Activated CD4-positive, alpha-beta T cell treated with anti-CD3 and anti-CD28 coated beads for 1 hour (primary cell): ENCODE measurements around the gene BAZ2B.
"Not testable (repeated sequence)": the region's sequence is repeated elsewhere in the genome, so short reads cannot be mapped to it uniquely, and the experiment has no call there.

ENCODE experiments used
- DNase-seq: peaks from one replicate; pipeline ENCODE4 v3.0.0-alpha.2; 2020

BAZ2B gene

DNA sequence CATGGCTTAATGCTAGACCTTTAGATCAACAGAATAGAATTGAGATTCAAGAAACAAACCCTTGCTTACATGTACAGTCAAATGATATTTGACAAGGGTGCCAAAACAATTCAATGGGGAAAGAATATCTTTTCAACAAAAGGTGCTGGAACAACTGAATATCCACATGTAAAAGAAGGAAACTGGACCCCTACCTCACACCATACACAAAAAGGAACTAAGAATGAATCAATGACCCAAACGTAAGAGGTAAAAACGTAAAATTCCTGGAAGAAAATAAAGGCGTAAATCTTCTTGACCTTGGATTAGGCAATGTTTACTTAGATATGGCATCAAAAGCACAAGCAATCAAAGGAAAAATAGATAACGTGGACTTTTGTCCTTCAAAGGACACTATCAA lies 43.1 kb downstream of the BAZ2B start:
- no peak for DNase-seq

DNA sequence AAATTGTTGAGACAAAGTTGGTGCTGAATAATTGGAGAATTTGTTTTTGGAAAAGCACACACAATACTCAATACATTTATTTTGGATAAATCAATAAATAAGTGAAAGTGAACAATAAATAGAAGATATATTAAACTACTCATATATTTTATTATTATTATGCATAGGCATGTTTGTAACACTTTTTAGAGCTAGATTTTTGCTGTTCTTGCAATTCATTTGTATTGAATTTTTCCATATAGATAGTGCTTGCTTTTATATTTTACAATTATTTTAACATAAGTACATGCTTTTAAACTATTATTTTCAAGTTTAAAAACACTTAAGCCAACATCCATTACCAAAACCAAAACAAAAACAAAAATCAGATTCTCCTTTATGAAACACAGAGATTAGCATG lies 43.9 kb downstream of the BAZ2B start:
- no peak for DNase-seq

DNA sequence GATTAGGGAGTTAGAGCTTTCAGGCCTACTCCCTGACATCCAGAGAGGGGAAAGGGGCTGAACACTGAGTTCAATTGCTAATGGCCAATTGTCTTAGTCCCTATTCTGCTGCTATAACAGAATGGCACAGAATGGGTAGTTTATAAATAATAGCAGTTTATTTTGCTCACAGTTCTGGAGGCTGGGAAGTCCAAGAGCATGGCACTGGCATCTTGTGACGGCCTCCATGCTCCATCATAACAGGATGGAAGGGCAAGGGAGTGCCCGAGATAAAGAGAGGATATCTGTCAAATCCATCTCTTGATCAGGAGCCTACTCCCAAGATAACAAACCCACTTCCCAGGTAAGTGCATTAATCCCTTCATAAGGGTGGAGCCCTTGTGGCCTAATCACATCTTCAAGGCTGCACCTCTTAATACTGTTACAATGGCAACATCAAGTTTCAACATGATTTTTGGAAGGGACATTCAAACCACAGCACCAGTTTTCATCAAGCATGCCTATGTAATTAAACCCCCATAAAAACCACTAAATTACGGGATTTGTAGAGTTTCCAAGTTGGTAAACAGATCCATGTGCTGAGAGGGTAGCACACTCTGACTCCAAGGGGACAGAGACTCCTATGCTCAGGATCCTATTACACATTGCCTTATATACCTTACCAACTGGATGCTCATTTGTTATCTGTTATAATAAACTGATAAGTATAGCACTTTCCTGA lies 44.6 kb downstream of the BAZ2B start:
- no peak for DNase-seq

DNA sequence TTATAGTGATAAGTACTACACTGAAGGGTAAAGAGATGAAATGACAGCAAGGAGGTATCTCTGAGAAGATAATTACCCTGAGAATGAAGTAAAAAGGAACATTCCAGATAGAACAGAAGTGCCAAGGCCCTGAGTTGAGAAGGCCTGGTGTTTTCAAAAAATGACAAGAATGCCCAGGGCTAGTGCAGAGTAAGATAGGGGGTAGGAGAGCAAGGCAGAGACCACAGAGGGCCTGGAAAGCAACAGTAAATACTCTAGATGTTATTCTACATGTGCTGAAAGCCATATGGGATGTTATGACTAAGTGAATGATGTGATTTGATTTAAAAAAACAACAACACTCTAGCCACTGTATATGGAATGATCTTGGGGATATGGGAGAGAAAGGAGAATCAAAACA lies 52.3 kb downstream of the BAZ2B start:
- DNase-seq = no peak

DNA sequence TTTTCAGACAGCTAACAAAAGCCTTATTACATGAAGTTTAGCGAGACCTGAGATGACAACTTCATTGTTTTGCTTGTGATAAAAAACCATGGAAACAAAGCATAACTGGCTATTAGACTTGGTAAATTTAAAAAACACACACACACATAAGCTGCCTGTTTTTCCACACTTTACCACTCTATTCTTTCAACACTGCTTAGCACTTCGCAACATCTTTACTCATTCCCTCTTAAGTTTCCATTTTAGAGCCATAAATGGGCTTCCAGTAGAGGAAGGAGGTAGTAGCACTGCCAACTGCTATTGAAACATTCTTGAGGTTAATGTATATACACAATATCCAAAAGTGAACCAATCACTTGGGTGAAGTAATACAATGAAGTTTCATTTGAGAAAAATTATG lies 54.1 kb downstream of the BAZ2B start:
- no peak for DNase-seq

DNA sequence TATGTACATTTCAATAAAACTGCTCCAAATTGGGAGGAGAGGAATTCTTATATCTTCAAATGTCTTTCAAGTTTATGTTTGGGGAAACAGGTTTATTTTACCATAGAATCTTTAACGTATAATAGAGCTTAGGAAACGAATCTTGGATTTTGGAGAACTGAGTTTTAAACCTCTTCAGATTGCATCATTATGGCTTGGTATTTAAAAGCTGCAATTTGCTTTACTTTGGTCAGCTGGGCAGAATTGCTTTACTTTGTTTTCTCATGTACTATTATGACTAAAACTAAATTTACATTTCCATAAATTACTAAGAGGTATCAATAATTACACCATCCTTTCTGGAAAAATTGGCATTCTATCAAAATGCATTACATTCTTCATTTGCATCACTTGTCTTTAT lies 54.6 kb downstream of the BAZ2B start:
- DNase-seq = no peak

DNA sequence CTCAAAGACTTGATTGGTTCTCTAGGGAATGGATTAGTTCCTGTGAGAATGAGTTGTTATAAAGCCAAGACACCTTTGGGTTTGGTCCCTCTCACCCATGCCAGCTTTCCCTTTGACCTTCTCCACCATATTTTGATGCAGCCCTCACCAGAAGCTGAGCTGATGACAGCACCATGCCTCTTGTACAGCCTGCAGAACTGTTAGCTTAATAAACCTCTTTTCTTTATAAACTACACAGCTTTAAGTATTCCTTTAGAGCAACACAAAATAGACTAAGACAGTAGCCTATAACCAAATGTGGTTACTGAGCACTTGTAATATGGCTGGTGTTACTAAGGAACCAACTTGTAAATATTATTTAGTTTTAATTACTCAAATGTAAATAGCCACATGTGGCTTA lies 55.1 kb downstream of the BAZ2B start:
- no peak for DNase-seq

DNA sequence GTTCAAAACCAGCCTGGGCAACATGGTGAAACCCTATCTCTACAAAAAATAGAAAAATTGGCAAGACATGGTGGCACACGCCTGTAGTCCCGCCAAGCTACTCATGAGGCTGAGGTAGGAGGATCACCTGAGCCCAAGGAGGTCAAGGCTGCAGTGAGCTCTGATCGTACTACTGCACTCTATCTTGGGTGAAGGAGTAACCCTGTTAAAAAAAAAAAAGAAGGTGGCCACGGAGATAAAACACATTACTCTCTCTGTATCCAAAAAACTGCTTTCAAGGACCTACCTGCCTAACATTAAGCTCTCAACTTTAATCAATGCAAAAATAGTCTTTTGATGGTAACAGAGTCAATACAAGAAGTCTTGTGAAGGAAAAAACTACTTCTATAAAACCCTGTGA lies 57.3 kb downstream of the BAZ2B start:
- DNase-seq = no peak

DNA sequence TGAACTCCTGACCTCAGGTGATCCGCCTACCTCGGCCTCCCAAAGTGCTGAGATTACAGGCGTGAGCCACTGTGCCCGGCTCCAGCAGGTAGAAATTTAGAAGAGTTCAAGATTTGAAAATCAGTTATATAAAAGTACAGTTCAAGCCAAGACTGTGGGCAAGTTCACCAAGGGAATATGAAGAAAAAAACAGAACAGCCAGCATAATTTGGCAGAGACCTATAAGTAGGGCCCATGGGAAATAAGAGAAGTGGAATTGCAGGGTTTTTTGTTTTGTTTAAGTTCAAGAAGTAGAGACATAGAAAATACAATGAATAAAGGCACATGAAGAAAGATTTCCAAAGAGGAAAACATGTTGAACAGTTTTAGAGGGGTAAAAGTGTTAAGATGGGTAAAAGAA lies 57.9 kb downstream of the BAZ2B start:
- DNase-seq = no peak

DNA sequence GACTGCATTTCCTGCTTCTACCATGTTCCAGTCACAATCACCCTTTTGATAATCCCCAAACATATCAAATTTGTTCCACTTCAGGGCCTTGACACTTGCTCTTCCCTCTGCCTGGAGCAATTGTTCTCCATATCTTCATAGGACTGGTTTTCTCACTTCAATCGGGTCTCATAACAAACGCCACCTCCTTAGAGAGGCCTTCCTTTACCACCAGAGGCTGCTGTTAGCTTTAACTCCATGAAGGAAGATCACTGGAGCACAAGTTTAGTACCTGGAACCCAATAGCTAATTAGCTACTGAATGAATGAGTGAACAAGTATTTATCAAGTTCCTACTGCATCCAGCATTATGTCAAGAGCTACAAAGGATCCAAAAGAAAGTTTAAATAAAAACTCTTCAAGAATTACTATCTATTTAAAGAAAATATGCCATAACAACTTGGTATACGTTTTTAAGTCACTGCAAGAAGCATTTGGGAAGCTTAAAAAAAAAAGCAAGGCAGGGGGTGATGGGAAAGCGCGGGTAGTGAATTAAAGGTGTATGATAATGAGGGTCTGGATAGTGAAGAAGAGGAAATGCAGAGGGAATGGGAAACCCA lies 58.8 kb downstream of the BAZ2B start:
- DNase-seq = no peak

DNA sequence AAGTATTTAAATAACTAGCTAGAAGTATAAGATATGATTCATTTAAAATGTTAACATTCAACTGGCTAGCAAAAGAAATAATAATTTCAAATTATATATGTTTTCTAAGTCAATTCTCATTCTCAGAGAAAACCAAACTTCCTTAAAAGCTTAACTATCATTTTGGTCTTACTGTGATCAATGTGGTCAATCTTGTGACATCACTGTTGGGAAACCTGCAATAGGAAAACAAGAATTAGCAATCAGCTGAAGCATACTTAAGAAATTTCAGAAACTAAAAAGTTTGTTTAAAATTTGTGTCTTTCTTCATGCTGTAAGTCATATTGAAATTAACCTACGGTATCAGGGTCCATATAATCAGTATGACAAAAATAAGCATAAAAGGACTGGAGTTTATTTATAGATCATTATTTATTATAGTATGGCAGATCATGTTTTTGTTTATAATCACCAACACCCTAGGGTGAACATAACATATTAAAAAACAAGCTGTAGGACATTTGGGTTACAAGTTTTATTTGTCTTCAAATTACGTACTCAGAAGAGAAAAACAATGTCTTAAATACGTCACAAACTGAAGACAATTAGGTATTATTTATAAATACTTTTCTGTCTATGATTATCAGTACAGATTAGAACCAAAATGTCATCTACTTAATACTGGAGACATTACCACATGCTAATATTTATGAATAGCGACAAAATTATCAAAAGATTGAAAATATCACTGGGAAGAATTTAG lies 60.5 kb downstream of the BAZ2B start:
- DNase-seq = no peak

DNA sequence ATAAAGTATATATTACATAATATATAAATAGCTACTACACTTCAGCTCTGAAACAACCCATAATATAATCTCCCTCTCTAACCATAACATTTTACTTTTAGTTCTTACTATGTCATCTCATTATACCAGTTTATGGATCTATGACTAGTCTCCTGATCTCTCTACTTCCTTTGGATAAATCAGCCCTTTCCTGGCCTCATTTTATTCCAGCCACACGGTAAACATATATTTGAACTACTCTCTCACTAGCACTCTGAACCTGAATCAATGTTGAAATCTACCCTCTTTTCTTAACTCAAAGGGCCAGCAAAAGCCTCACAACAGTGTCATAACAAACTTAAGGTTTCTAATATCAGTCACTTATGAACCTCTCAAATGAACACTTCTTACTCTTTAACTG lies 62.6 kb downstream of the BAZ2B start:
- no peak for DNase-seq

DNA sequence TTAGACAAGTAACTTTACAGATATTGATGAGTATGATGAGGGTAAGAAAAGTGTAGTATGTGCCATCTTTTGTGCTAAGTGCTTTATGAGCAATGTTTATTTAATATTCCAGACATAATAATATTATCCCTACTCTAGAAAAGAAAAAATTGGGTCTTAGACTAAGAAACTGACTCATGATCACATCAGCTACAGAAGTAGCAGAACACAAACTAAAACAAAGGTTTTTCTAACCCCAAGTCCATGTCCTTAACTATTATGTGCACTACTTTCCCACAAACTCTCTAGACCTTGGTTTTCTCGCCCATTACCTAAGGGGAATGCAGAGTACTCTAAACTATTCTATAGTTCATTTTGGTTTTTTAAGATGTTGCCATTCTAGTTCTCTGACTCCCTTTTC lies 64.5 kb downstream of the BAZ2B start:
- DNase-seq = no peak

DNA sequence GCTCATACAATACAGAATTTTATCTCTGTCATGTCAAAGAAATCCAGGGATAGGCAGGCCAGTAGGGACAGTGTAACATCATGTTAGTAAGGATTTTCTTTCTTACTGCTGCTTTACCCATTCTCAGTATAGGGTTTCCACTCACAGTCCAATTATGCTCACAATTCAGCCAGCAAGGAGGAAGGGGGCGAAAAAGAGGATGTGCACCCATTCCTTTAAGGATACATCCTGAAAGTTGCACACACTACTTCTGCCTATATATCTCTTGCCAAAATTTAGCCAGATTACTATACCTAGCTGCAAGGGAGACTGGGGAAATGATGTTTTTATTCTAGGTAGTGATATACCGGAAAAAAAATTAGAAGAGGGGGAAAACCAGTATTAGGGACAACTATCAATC lies 66.1 kb downstream of the BAZ2B start:
- no peak for DNase-seq

DNA sequence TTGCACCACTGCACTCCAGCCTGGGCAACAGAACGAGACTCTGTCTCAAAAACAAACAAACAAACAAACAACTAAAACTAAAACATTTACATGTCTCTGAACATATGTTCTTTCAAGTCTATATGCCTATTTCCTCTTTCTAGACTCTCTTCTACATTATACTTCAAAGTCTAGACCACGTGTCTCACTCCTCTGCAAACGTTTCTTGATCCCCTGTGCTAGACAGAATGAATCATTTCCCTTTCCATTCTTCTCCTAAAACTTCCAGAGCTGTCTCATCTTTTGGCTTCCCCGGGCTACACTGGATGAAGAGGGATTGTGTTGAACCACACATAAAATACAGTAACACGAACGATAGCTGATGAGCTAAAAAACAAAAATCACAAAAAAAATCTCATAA lies 67.1 kb downstream of the BAZ2B start:
- DNase-seq = no peak

DNA sequence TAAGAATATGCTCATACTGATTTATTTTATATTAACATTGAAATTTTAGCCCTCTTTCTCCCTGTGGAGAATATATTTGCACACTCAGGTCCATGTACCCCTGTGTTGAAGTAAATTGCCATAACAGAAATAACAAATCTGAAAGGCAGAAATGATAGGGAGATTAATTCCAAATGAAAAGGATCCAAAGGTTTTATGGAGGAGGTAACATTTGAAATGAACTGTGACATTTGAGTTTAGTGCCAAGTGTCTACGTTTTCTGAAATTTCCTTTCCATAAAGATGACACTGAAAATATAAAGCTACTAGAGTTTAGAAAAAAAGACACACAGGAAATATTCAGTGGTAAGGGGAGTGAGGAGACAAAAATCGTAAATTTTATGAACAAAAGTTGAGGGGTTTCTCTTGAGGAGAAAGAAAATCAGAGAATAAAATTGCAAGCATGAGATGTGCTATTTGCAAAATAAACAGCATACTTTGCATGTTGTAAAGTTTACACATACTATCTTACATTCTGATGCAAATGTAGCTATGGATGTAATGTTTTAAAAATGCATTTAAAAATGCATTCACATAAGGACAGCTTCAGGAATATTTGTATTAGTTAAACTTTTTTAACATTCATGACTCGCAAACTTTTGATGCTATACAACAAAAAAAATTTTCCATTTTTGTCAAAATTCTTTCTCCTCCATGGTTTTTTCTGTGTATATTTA lies 69.5 kb downstream of the BAZ2B start:
- no peak for DNase-seq

DNA sequence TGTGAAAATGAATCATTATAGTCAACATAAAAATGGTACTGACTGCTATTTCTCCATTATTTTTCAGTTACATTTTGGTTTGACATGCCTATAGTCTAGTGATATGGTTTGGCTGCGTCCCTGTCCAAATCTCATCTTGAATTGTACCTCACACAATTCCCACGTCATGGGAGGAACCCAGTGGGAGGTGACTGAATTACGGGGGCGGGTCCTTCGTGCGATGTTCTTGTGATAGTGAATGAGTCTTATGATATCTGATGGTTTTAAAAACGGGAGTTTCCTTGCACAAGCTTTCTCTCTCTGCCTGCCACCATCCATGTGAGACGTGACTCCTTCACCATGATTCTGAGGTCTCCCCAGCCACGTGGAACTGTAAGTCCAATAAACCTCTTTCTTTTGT lies 70.3 kb downstream of the BAZ2B start:
- DNase-seq = no peak

DNA sequence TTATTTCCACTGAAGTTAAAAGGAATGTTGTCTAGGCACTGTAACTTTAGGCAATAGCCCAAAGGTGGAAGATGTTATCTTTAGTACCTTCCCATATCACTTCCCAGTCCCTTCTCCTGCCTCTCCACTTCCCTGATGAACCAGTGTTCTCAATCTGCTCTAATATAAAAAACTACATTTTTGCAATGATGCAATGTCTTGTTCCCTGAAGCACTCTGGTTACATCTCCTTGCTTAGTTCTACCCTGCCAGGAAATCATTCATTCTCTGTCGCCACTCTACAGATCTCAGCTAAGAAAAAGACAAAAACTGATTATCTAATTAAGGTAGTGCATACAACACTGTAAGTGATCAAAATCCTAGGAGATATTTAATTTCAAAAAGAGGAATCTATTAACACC lies 71.3 kb downstream of the BAZ2B start:
- no peak for DNase-seq

DNA sequence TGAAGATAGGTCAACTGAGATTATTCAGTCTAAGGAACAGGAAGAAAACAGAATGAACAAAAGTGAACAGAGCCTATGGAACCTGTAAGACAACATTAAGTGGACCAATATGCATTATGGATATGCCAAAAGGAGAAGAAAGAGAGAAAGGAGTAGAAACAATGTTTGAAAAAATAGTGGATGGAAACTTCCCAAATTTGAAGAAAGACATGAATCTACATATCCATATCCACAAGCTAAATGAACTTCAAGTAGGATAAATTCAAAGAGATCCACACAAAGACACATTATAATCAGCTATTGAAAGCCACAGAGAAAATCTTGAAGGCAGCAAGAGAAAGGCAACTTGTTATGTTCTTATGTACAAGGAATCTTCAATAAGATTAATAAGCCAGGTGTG lies 74.2 kb downstream of the BAZ2B start:
- no peak for DNase-seq

DNA sequence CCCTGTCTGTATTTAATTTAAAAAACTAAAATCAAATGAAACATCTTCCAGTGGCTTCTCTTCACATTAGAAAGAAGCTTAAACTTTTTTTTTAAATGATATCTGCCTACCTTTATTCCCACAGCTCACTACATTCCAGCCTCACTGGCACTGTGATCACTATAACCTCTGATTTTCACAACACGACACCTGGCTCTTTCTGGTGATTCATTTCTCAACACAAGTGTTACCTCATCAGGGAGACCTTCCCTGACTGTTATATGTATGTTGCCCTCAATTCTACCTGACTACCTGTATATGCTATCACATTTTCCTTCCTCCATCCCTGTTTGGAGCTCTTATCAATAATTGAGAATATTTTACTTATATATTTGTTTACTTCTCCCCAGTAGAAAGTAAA lies 76.6 kb downstream of the BAZ2B start:
- DNase-seq = no peak

DNA sequence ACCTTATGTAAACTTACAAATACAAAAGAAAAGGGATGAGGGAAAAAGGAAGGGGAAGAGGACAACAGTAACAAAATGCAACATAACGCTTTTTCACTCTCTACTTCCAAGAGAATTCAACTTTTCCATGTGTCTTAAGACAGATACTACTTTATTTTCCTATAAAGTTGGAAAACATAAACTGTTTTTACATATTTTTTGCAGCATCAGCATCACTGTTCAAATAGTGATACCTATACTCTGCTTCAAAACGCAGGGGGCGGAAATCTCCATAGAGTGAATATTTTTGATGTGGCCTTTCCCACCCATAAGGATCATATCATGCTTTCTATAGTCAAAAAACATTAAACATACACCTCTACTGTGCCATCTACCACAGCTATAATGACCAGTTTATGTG lies 77.5 kb downstream of the BAZ2B start:
- no peak for DNase-seq

DNA sequence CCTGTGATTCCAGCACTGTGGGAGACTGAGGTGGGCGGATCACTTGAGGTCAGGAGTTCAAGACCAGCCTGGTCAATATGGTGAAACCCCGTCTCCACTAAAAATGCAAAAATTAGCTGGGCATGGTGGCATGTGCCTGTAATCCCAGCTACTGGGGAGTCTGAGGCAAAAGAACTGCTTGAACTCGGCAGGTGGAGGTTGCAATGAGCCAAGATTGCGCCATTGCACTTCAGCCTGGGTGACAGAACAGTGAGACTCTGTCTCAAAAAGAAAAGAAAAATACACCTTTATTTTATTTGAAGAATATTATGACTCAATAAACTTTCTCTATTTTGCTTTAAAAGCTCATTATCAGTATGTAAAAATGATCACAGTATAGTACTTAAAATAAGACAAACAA lies 81.1 kb downstream of the BAZ2B start:
- not testable (repeated sequence) for DNase-seq

DNA sequence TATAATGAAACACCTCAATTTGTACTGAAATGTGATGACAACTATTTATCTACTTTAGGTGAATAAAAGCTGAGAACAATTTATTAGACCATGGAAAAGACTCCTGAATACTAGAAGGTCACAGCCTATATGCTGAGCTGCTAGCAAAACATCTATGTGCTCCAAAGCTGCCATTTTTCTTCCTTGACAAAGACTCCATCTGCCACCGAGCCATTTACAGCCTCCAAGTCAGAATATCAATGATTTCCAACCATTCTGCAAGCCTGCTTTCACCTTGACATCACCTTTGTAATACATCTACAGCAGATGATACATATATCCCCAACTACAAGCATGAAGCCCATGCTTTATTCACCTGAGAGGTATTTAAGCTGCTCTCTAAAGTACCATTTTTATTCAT lies 84.9 kb downstream of the BAZ2B start:
- no peak for DNase-seq

DNA sequence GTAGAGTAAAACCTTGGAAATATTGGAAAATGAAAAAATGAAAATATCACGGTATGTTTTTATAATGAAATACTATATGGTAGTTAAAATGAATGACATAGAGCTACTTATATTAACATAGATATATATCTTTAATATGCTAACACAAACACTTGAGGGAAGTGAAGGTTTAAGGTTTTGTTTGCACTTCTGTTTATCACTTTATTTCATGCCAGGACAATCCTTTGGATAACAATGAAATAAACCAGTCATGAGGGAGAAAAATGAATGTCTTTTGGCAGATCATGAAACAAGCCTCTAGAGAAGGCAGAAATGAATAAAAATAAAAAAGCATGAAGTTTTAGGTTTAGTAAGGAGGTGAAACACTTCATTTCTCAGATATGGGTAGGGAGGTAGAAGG lies 89.9 kb downstream of the BAZ2B start:
- no peak for DNase-seq
